Stimulated activated naive CD8-positive, alpha-beta T cell treated with anti-CD3 and anti-CD28 coated beads, Interleukin-15, amount 100 ng/mL, for 72 hours (primary cell): ENCODE data around the gene CEP85L.

Source experiments
- ATAC-seq: fragments of 150-1000 bp; cut with Tn5 transposase; 2 replicates; pipeline ENCODE4 v1.10.0; 2021; ENCODE audit warnings: mild to moderate bottlenecking, moderate library complexity
- DNase-seq, 2 donors: peaks; one replicate each; pipeline ENCODE4 v3.0.0; 2021 to 2022
- H3K27ac Mint-ChIP-seq, 2 donors: one replicate each; pipeline ENCODE4 v1.8.0; 2022; ENCODE audit warnings: mild to moderate bottlenecking in 2 of 2, mixed read lengths in 2 of 2, moderate library complexity in 2 of 2
- H3K27me3 Mint-ChIP-seq: one replicate; pipeline ENCODE4 v1.8.0; 2022; ENCODE audit warnings: mixed read lengths
- H3K4me1 Mint-ChIP-seq: one replicate; pipeline ENCODE4 v1.8.0; 2022; ENCODE audit warnings: mild to moderate bottlenecking, mixed read lengths
- H3K4me3 Mint-ChIP-seq, 2 donors: one replicate each; pipeline ENCODE4 v1.8.0; 2022; ENCODE audit warnings: mild to moderate bottlenecking in 2 of 2, mixed read lengths in 2 of 2, moderate library complexity in 1 of 2
- H3K9me3 Mint-ChIP-seq, 2 donors: one replicate each; pipeline ENCODE4 v1.8.0; 2022; ENCODE audit warnings: mixed read lengths in 2 of 2

CEP85L gene

GRCh38 chr6:118553132-118553531 is 98.3 kb downstream of the CEP85L start:
- peaks cover 57% of the 10 kb centered on the region for H3K4me1 Mint-ChIP-seq
- peak overlapping the region in 1 of 2 donors; percentile 19 for H3K27ac Mint-ChIP-seq
- no peak overlapping the region for H3K4me3 Mint-ChIP-seq
- H3K9me3 Mint-ChIP-seq: no peaks in the 10 kb centered on the region
- no peak for ATAC-seq
- no peak for DNase-seq
- no peaks in the 10 kb centered on the region for H3K27me3 Mint-ChIP-seq

GRCh38 chr6:118551063-118552053 is 100.0 kb downstream of the CEP85L start:
- Mint-ChIP-seq H3K9me3 (no peaks in the 10 kb centered on the region), H3K27ac (no peak overlapping the region), H3K4me3 (no peak overlapping the region), H3K27me3 (no peaks in the 10 kb centered on the region), H3K4me1 (peaks cover 60% of the 10 kb centered on the region)
- DNase-seq (no peak), ATAC-seq (peak; percentile 84)

GRCh38 chr6:118548613-118549012 is 102.8 kb downstream of the CEP85L start:
- no peaks in the 10 kb centered on the region for H3K9me3 Mint-ChIP-seq
- H3K27me3 Mint-ChIP-seq: no peaks in the 10 kb centered on the region
- no peak overlapping the region for H3K27ac Mint-ChIP-seq
- H3K4me3 Mint-ChIP-seq: no peak overlapping the region
- ATAC-seq: no peak
- peaks cover 54% of the 10 kb centered on the region for H3K4me1 Mint-ChIP-seq
- no peak for DNase-seq

- Mint-ChIP-seq H3K4me1 (peaks cover 50% of the 10 kb centered on the region), H3K27ac (no peak within 1 kb of the TSS), H3K9me3 (no peaks in the 10 kb centered on the region), H3K27me3 (no peaks in the 10 kb centered on the region), H3K4me3 (peak within 1 kb of the TSS; percentile 9 to 10)
- ATAC-seq (no peak), DNase-seq (no peak)
Measured at GRCh38 chr6:118548136-118548535, 103.3 kb downstream of the CEP85L start, which contains the start of gene PLN. Gene PLN (plus strand): TSS chr6:118548296. CDS start chr6:118558922, 10,626 bp downstream.

- Mint-ChIP-seq H3K27me3 (no peaks in the 10 kb centered on the region), H3K9me3 (no peaks in the 10 kb centered on the region), H3K4me1 (peaks cover 50% of the 10 kb centered on the region), H3K4me3 (no peak overlapping the region), H3K27ac (no peak overlapping the region)
- DNase-seq (no peak), ATAC-seq (no peak)
Measured at GRCh38 chr6:118546880-118547218, 104.5 kb downstream of the CEP85L start.

GRCh38 chr6:118546164-118546879 is 105.1 kb downstream of the CEP85L start:
- no peaks in the 10 kb centered on the region for H3K9me3 Mint-ChIP-seq
- H3K27me3 Mint-ChIP-seq: no peaks in the 10 kb centered on the region
- no peak overlapping the region for H3K27ac Mint-ChIP-seq
- DNase-seq (no peak), ATAC-seq (no peak)
- no peak overlapping the region for H3K4me3 Mint-ChIP-seq
- peaks cover 48% of the 10 kb centered on the region for H3K4me1 Mint-ChIP-seq

GRCh38 chr6:118544105-118544504 is 107.3 kb downstream of the CEP85L start:
- H3K4me3 Mint-ChIP-seq: no peak overlapping the region
- H3K27me3 Mint-ChIP-seq: no peaks in the 10 kb centered on the region
- ATAC-seq: no peak
- H3K9me3 Mint-ChIP-seq: no peaks in the 10 kb centered on the region
- no peak overlapping the region for H3K27ac Mint-ChIP-seq
- no peak for DNase-seq
- H3K4me1 Mint-ChIP-seq: peaks cover 40% of the 10 kb centered on the region

GRCh38 chr6:118542184-118542952 is 109.0 kb downstream of the CEP85L start:
- Mint-ChIP-seq H3K27me3 (no peaks in the 10 kb centered on the region), H3K4me1 (peaks cover 28% of the 10 kb centered on the region), H3K9me3 (no peaks in the 10 kb centered on the region), H3K27ac (peak overlapping the region in 1 of 2 donors; percentile 85), H3K4me3 (no peak overlapping the region)
- DNase-seq (no peak), ATAC-seq (no peak)

- no peaks in the 10 kb centered on the region for H3K9me3 Mint-ChIP-seq
- peak overlapping the region in 1 of 2 donors; percentile 13 for H3K27ac Mint-ChIP-seq
- ATAC-seq (no peak), DNase-seq (no peak)
- no peaks in the 10 kb centered on the region for H3K27me3 Mint-ChIP-seq
- peaks cover 26% of the 10 kb centered on the region for H3K4me1 Mint-ChIP-seq
- H3K4me3 Mint-ChIP-seq: no peak overlapping the region
Measured at GRCh38 chr6:118537574-118537973, 113.8 kb downstream of the CEP85L start.

- DNase-seq: no peak
- ATAC-seq: no peak
- Mint-ChIP-seq H3K27me3 (no peaks in the 10 kb centered on the region), H3K4me1 (peaks cover 32% of the 10 kb centered on the region), H3K9me3 (peaks cover 0 to 8% of the 10 kb centered on the region in 2 donors), H3K4me3 (no peak overlapping the region), H3K27ac (no peak overlapping the region)
Measured at GRCh38 chr6:118536478-118536877, 114.9 kb downstream of the CEP85L start.

- Mint-ChIP-seq H3K9me3 (peaks cover 3 to 20% of the 10 kb centered on the region in 2 donors), H3K27ac (no peak overlapping the region), H3K4me1 (peaks cover 43% of the 10 kb centered on the region), H3K27me3 (no peaks in the 10 kb centered on the region), H3K4me3 (no peak overlapping the region)
- ATAC-seq (peak; percentile 62), DNase-seq (no peak)
Measured at GRCh38 chr6:118535176-118535844, 116.1 kb downstream of the CEP85L start.

- Mint-ChIP-seq H3K27me3 (no peaks in the 10 kb centered on the region), H3K4me1 (peaks cover 64% of the 10 kb centered on the region), H3K9me3 (peaks cover 3 to 21% of the 10 kb centered on the region in 2 donors), H3K4me3 (no peak overlapping the region), H3K27ac (no peak overlapping the region)
- DNase-seq (no peak), ATAC-seq (no peak)
Measured at GRCh38 chr6:118530942-118531341, 120.4 kb downstream of the CEP85L start.

- H3K9me3 Mint-ChIP-seq: peaks cover 3 to 21% of the 10 kb centered on the region in 2 donors
- ATAC-seq (no peak), DNase-seq (no peak)
- no peak overlapping the region for H3K27ac Mint-ChIP-seq
- H3K27me3 Mint-ChIP-seq: no peaks in the 10 kb centered on the region
- no peak overlapping the region for H3K4me3 Mint-ChIP-seq
- H3K4me1 Mint-ChIP-seq: peaks cover 65% of the 10 kb centered on the region
Measured at GRCh38 chr6:118529756-118530155, 121.6 kb downstream of the CEP85L start.

- Mint-ChIP-seq H3K4me1 (peaks cover 72% of the 10 kb centered on the region), H3K27me3 (no peaks in the 10 kb centered on the region), H3K9me3 (peaks cover 3 to 21% of the 10 kb centered on the region in 2 donors), H3K27ac (no peak overlapping the region), H3K4me3 (no peak overlapping the region)
- ATAC-seq (no peak), DNase-seq (no peak)
Measured at GRCh38 chr6:118528129-118528528, 123.3 kb downstream of the CEP85L start.
